ENCODE results near the gene SNX32. TPM values are rescaled to one million over a fixed set of nuclear protein-coding genes. Genes with fewer than 3 reads are reported as not detected.

The SNX32 gene
- total RNA-seq, 4 donors from 2014 or later, result 0.45 TPM; not detected in 3

GRCh38 chr11:65787649-65788622, 45.8 kb upstream of the SNX32 start:
- DNase-seq, result peak; percentile 72 to 76
- no peaks in the 10 kb centered on the region for H3K36me3 ChIP-seq
- peak overlapping the region; percentile 47 to 75 (median 59) for H3K27ac ChIP-seq
- H3K27me3 ChIP-seq, result no peaks in the 10 kb centered on the region
- 5 to 7% methylated on average over 23 to 43 of the region's 64 CpGs for WGBS, 2 donors
- H3K9me3 ChIP-seq, result no peaks in the 10 kb centered on the region
- peak overlapping the region in 2 of 3 donors; percentile 33 to 37 for H3K4me3 ChIP-seq (replicated peaks in 1 of 3)
- TF ChIP-seq CTCF (IDR thresholded peaks at IDR 0.05) (no peak), POLR2A (IDR thresholded peaks at IDR 0.05) (no peak)
- intact Hi-C loops (cut with DNase I), result no loop called here
- H3K4me1 ChIP-seq, result peaks cover 30 to 46% of the 10 kb centered on the region in 2 donors

- peak overlapping the region; percentile 47 to 75 (median 59) for H3K27ac ChIP-seq
- intact Hi-C loops (cut with DNase I), result no loop called here
- no peaks in the 10 kb centered on the region for H3K9me3 ChIP-seq
- no peaks in the 10 kb centered on the region for H3K36me3 ChIP-seq
- TF ChIP-seq POLR2A (IDR thresholded peaks at IDR 0.05) (no peak), CTCF (IDR thresholded peaks at IDR 0.05) (no peak)
- H3K27me3 ChIP-seq, result no peaks in the 10 kb centered on the region
- no peak for DNase-seq
- H3K4me1 ChIP-seq, result peaks cover 33 to 51% of the 10 kb centered on the region in 2 donors
- no peak overlapping the region for H3K4me3 ChIP-seq (replicated peaks in 1 of 3)
- WGBS, 2 donors, result 41 to 48% methylated on average over 6 of the region's 6 CpGs
These were observed 44.9 kb upstream of the SNX32 start for GRCh38 chr11:65788821-65789220.

GRCh38 chr11:65789230-65790103, 44.3 kb upstream of the SNX32 start:
- intact Hi-C loops (cut with DNase I), result no loop called here
- peaks cover 33 to 51% of the 10 kb centered on the region in 2 donors for H3K4me1 ChIP-seq
- H3K9me3 ChIP-seq, result no peaks in the 10 kb centered on the region
- no peaks in the 10 kb centered on the region for H3K27me3 ChIP-seq
- no peak overlapping the region for H3K4me3 ChIP-seq (replicated peaks in 1 of 3)
- TF ChIP-seq POLR2A (IDR thresholded peaks at IDR 0.05), result no peak
- no peak for TF ChIP-seq CTCF (IDR thresholded peaks at IDR 0.05)
- no peaks in the 10 kb centered on the region for H3K36me3 ChIP-seq
- 46 to 47% methylated on average over 14 of the region's 14 CpGs for WGBS, 2 donors
- H3K27ac ChIP-seq, result peak overlapping the region; percentile 59 to 75 (median 70)
- peak; percentile 93 to 94 for DNase-seq

GRCh38 chr11:65790104-65790901, 43.5 kb upstream of the SNX32 start:
- Histone ChIP-seq H3K36me3 (peaks cover 0 to 5% of the 10 kb centered on the region in 2 donors), H3K4me1 (peaks cover 33 to 51% of the 10 kb centered on the region in 2 donors), H3K4me3 (replicated peaks in 1 of 3) (no peak overlapping the region), H3K9me3 (no peaks in the 10 kb centered on the region), H3K27me3 (no peaks in the 10 kb centered on the region), H3K27ac (peak overlapping the region; percentile 17 to 70 (median 70))
- TF ChIP-seq POLR2A (IDR thresholded peaks at IDR 0.05), result no peak
- no peak for TF ChIP-seq CTCF (IDR thresholded peaks at IDR 0.05)
- DNase-seq, result no peak
- 91 to 92% methylated on average over 9 to 10 of the region's 13 CpGs for WGBS, 2 donors
- intact Hi-C loops (cut with DNase I), result no loop called here
